Suprapubic skin (tissue), 4 donors: Measurements from ENCODE around the gene MINK1.

ENCODE experiments used
- EP300 ChIP-seq: sonication (generic); formaldehyde crosslinking; IDR thresholded peaks from one replicate; pipeline ENCODE4 v1.6.1; 2017; ENCODE audit warnings: antibody characterized with exemption
- POLR2A ChIP-seq, 2 donors: fragments of 450-650 bp; IDR thresholded peaks; one replicate each; pipeline ENCODE4 v1.6.1; 2017; ENCODE audit warnings: antibody characterized with exemption in 2 of 2, mild to moderate bottlenecking in 2 of 2, moderate library complexity in 2 of 2
- POLR2AphosphoS5 ChIP-seq, 3 donors: sonication (generic); formaldehyde crosslinking; IDR thresholded peaks; one replicate each; pipeline ENCODE4 v1.6.1; 2017; ENCODE audit warnings: antibody characterized with exemption in 3 of 3
- TF ChIP-seq, protein P1 (sequence below), 2 donors: fragments of 200-600 bp in 1 of 2; fragments of 450-650 bp in 1 of 2; sonication (generic) in 1 of 2; IDR thresholded peaks; one replicate each; pipeline ENCODE4 v1.5.1; 2016 to 2019; ENCODE audit warnings: antibody characterized with exemption in 2 of 2, mild to moderate bottlenecking in 1 of 2, moderate library complexity in 1 of 2

- TF ChIP-seq, protein P1, sequence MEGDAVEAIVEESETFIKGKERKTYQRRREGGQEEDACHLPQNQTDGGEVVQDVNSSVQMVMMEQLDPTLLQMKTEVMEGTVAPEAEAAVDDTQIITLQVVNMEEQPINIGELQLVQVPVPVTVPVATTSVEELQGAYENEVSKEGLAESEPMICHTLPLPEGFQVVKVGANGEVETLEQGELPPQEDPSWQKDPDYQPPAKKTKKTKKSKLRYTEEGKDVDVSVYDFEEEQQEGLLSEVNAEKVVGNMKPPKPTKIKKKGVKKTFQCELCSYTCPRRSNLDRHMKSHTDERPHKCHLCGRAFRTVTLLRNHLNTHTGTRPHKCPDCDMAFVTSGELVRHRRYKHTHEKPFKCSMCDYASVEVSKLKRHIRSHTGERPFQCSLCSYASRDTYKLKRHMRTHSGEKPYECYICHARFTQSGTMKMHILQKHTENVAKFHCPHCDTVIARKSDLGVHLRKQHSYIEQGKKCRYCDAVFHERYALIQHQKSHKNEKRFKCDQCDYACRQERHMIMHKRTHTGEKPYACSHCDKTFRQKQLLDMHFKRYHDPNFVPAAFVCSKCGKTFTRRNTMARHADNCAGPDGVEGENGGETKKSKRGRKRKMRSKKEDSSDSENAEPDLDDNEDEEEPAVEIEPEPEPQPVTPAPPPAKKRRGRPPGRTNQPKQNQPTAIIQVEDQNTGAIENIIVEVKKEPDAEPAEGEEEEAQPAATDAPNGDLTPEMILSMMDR (IDR thresholded peaks at IDR 0.05) = no peak
- TF ChIP-seq POLR2AphosphoS5 (IDR thresholded peaks at IDR 0.05) (no peak), POLR2A (IDR thresholded peaks at IDR 0.05) (no peak), EP300 (no peak)
Observed at GRCh38 chr17:4834681-4835020, 1.5 kb downstream of the MINK1 start.
